K562 (cell line): Measurements from ENCODE around the gene ANKZF1. TPM values are rescaled to one million over a fixed set of nuclear protein-coding genes. Genes with fewer than 3 reads are reported as not detected.

ENCODE experiments used
- ATAC-seq: fragments of 200-7000 bp; cut with Tn5 transposase; 3 replicates; pipeline ENCODE4 v1.9.1; 2020; ENCODE audit warnings: moderate library complexity
- BruUV-seq: library from RNA; stranded (reverse); fragments of 400-500 nt; replicated peaks from 2 replicates; lab custom pipeline; 2021; lab: Mats Ljungman, UMichigan
- CTCF ChIA-PET: fragments of 300-600 bp; formaldehyde crosslinking; extraction: SDS; loops from one replicate; lab custom pipeline; 2021; ENCODE audit warnings: low intra/inter-chr PET ratio; lab: Yijun Ruan, JAX
- POLR2A ChIA-PET: fragments of 300-600, 350-650 bp; sonication (Branson Sonifier 250); formaldehyde crosslinking; extraction: SDS; loops from one replicate; lab custom pipeline; 2021; ENCODE audit warnings: antibody characterized with exemption, inconsistent platforms; lab: Yijun Ruan, JAX
- DNase-seq, 4 experiments: peaks; one replicate each; pipeline versions ENCODE4 v3.0.0 to v3.0.0-alpha.2; 2011 to 2018; ENCODE audit warnings: low spot score in 3 of 4, mixed read lengths in 3 of 4; ENCODE audit errors: extremely low read depth in 1 of 4
- FAIRE-seq: peaks from 2 replicates; lab custom pipeline; 2011; peaks lifted over from hg19 to GRCh38; lab: Jason Lieb, UNC
- H2AFZ ChIP-seq: 2 replicates; pipeline ENCODE4 v1.6.0; 2011; ENCODE audit warnings: low read depth, low read length, control low read depth, inconsistent platforms
- H3K27ac ChIP-seq: fragments of 200-600 bp; 3 replicates; pipeline ENCODE4 v1.8.0; 2011; ENCODE audit warnings: low read depth, mild to moderate bottlenecking, control low read depth, inconsistent platforms, low read length, moderate library complexity, mixed read lengths; ENCODE audit errors: extremely low read depth
- H3K27me3 ChIP-seq, 2 experiments: fragments of 300-600 bp in 1 of 2; 2 replicates in 1 of 2; 3 replicates in 1 of 2; pipeline versions ENCODE4 v1.6.0 to v1.8.0; 2011; ENCODE audit warnings: inconsistent platforms in 2 of 2, low read length in 2 of 2, mild to moderate bottlenecking in 1 of 2, mixed read lengths in 1 of 2, moderate library complexity in 1 of 2; ENCODE audit not compliant: control insufficient read depth in 2 of 2, insufficient read depth in 2 of 2
- H3K36me3 ChIP-seq: fragments of 300-600 bp; 3 replicates; pipeline ENCODE4 v1.8.0; 2011; ENCODE audit warnings: mild to moderate bottlenecking, low read length, inconsistent platforms; ENCODE audit not compliant: control insufficient read depth, insufficient read depth
- H3K4me1 ChIP-seq, 2 experiments: fragments of 200-600 bp in 1 of 2; replicated peaks in 1 of 2; 2 replicates in 1 of 2; 3 replicates in 1 of 2; pipeline versions ENCODE4 v1.5.1 to v1.8.0; 2011; ENCODE audit warnings: inconsistent platforms in 2 of 2, low read length in 2 of 2, mild to moderate bottlenecking in 1 of 2, mixed read lengths in 1 of 2, moderate library complexity in 1 of 2; ENCODE audit not compliant: control insufficient read depth in 2 of 2, insufficient read depth in 2 of 2
- H3K4me2 ChIP-seq: 2 replicates; pipeline ENCODE4 v1.6.1; 2011; ENCODE audit warnings: low read length, control low read depth, inconsistent platforms, mixed read lengths; ENCODE audit not compliant: insufficient read depth
- H3K4me3 ChIP-seq: fragments of 200-600 bp; sonication (generic), shearing (Covaris generic); 2 replicates; pipeline ENCODE4 v1.5.1; 2016; ENCODE audit warnings: control low read depth, inconsistent platforms
- H3K79me2 ChIP-seq: fragments of 200-600 bp; 3 replicates; pipeline ENCODE4 v1.8.0; 2011; ENCODE audit warnings: low read length, inconsistent platforms; ENCODE audit not compliant: control insufficient read depth, insufficient read depth
- H3K9ac ChIP-seq, 2 experiments: 2 replicates each; pipeline versions ENCODE4 v1.6.0 to v1.6.1; 2011; ENCODE audit warnings: low read depth in 2 of 2, low read length in 2 of 2, control low read depth in 1 of 2, inconsistent platforms in 1 of 2, mild to moderate bottlenecking in 1 of 2, mixed read lengths in 1 of 2; ENCODE audit not compliant: insufficient read depth in 1 of 2
- H3K9me1 ChIP-seq: one replicate; pipeline ENCODE4 v1.6.0; 2011; ENCODE audit warnings: inconsistent platforms, mild to moderate bottlenecking, low read length, moderate library complexity; ENCODE audit not compliant: control insufficient read depth, insufficient read depth
- H3K9me3 ChIP-seq: replicated peaks from 2 replicates; pipeline ENCODE4 v1.5.1; 2011; ENCODE audit warnings: low read depth, low read length, inconsistent platforms; ENCODE audit not compliant: control insufficient read depth, insufficient read depth
- H4K20me1 ChIP-seq: replicated peaks from 2 replicates; pipeline ENCODE4 v1.6.1; 2011; ENCODE audit warnings: low read length, inconsistent platforms, mixed read lengths; ENCODE audit not compliant: control insufficient read depth, insufficient read depth
- ASH1L ChIP-seq: fragments of 450-650 bp; IDR thresholded peaks from 2 replicates; pipeline ENCODE4 v1.6.1; 2018; ENCODE audit warnings: borderline replicate concordance, mild to moderate bottlenecking, low read depth; ENCODE audit not compliant: partially characterized antibody
- ATF1 ChIP-seq, 2 experiments: fragments of 450-650 bp in 1 of 2; IDR thresholded peaks; 2 replicates each; pipeline ENCODE4 v1.6.1; 2016; ENCODE audit warnings: missing compliant biosample characterization in 1 of 2, missing genetic modification characterization in 1 of 2
- C11orf30 ChIP-seq: fragments of 450-650 bp; IDR thresholded peaks from 2 replicates; pipeline ENCODE4 v1.6.1; 2016; ENCODE audit warnings: low read depth, mild to moderate bottlenecking
- EGR1 ChIP-seq: fragments of 450-650 bp; conservative IDR thresholded peaks from 2 replicates; pipeline ENCODE4 v1.6.1; 2017; ENCODE audit warnings: mild to moderate bottlenecking
- EWSR1 ChIP-seq: fragments of 450-650 bp; IDR thresholded peaks from 2 replicates; pipeline ENCODE4 v1.6.1; 2018; ENCODE audit warnings: borderline replicate concordance, mild to moderate bottlenecking, low read depth, moderate library complexity; ENCODE audit not compliant: partially characterized antibody
- GTF2E2 ChIP-seq: fragments of 200-800 bp; sonication (Bioruptor generic); IDR thresholded peaks from 2 replicates; pipeline ENCODE4 v1.6.1; 2016; ENCODE audit warnings: missing genetic modification characterization, missing compliant biosample characterization
- HDAC2 ChIP-seq: fragments of 450-650 bp; IDR thresholded peaks from 2 replicates; pipeline ENCODE4 v1.6.1; 2016; ENCODE audit warnings: mild to moderate bottlenecking
- HNRNPLL ChIP-seq: fragments of 200-400 bp; formaldehyde crosslinking; IDR thresholded peaks from 2 replicates; pipeline ENCODE4 v1.6.1; 2017; ENCODE audit warnings: low read length, low read depth, mild to moderate bottlenecking; ENCODE audit not compliant: poor library complexity, severe bottlenecking
- NFYB ChIP-seq: IDR thresholded peaks from 2 replicates; pipeline ENCODE4 v1.6.1; 2011; ENCODE audit warnings: mild to moderate bottlenecking, moderate library complexity; ENCODE audit not compliant: insufficient read length; ENCODE audit errors: extremely low read depth
- SIX5 ChIP-seq, 2 experiments: IDR thresholded peaks; 2 replicates each; pipeline ENCODE4 v1.6.1; 2011; ENCODE audit warnings: low read length in 2 of 2, borderline replicate concordance in 1 of 2, low read depth in 1 of 2, mild to moderate bottlenecking in 1 of 2, moderate library complexity in 1 of 2; ENCODE audit not compliant: insufficient read depth in 1 of 2
- TGIF2 ChIP-seq: sonication (generic); formaldehyde crosslinking; IDR thresholded peaks from 2 replicates; pipeline ENCODE4 v1.8.1; 2022; ENCODE audit warnings: mild to moderate bottlenecking, missing genetic modification reagents, moderate library complexity
- ZNF561 ChIP-seq: fragments of 450-650 bp; formaldehyde crosslinking; conservative IDR thresholded peaks from 2 replicates; pipeline ENCODE4 v1.4.0; 2020; ENCODE audit warnings: mild to moderate bottlenecking, moderate library complexity
- WGBS: fragments of 100-300 bp; shearing (Covaris generic); methylation state at CpG from one replicate; pipeline ENCODE4 v1.1.6; 2016; ENCODE audit warnings: low coverage, mixed read lengths; ENCODE audit not compliant: insufficient coverage; ENCODE audit errors: missing lambda C conversion rate; 5-methylcytosine and 5-hydroxymethylcytosine counted together
- in situ Hi-C: fragments of 300-500 bp; cut with MboI; formaldehyde crosslinking; loops from 4 replicates; pipeline ENCODE4 v1.15.0; 2018; ENCODE audit warnings: inconsistent platforms, mixed read lengths
- intact Hi-C: fragments of 100-400 bp; cut with micrococcal nuclease; formaldehyde crosslinking; loops from 2 replicates; pipeline ENCODE4 v1.14.2; 2022
- polyA plus RNA-seq, 8 experiments: library from polyadenylated mRNA; depleted of rRNA in 4 of 8; stranded (reverse) in 5 of 8; unstranded in 3 of 8; fragments of >200 nt; fragmentation: Nextera tagmentation in 2 of 8; fragmentation: Illumina TruSeq in 1 of 8; extraction: Ambion mirVana in 2 of 8; extraction: Trizol in 1 of 8; gene quantifications; 2 replicates each; pipeline versions ENCODE4 v1.2.1 to v1.2.3, GENCODE V29; 2011 to 2014; ENCODE audit warnings: inconsistent platforms in 1 of 8, missing spikeins in 1 of 8
- total RNA-seq, 7 experiments: library from RNA; depleted of rRNA in 6 of 7; stranded (reverse); fragments of >200 nt in 6 of 7; fragmentation: Illumina TruSeq in 2 of 7; extraction: Trizol in 2 of 7; gene quantifications; 2 replicates each; pipeline versions ENCODE4 v1.2.1 to v1.2.3, GENCODE V29; 2011 to 2021; ENCODE audit warnings: low replicate concordance in 1 of 7
- TF ChIP-seq, protein P1 (sequence below): fragments of 450-650 bp; formaldehyde crosslinking; IDR thresholded peaks from 2 replicates; pipeline ENCODE4 v1.4.0; 2022; ENCODE audit warnings: missing genetic modification characterization
- TF ChIP-seq, protein P2 (sequence below), 3 experiments: IDR thresholded peaks in 2 of 3; conservative IDR thresholded peaks in 1 of 3; 2 replicates each; pipeline ENCODE4 v1.5.1; 2011 to 2012; ENCODE audit warnings: low read length in 3 of 3, mild to moderate bottlenecking in 3 of 3, control low read depth in 2 of 3, improper control_type of control experiment in 1 of 3, inconsistent platforms in 1 of 3, low read depth in 1 of 3, mixed read lengths in 1 of 3, moderate library complexity in 1 of 3; ENCODE audit not compliant: insufficient read depth in 2 of 3

The ANKZF1 gene
- total and polyA plus RNA-seq, 9 of the 15 experiments (the other 6 are each of a cell fraction or from before 2014, with no cell fraction given) = 3.1 to 60.6 (median 31.0) TPM

DNA sequence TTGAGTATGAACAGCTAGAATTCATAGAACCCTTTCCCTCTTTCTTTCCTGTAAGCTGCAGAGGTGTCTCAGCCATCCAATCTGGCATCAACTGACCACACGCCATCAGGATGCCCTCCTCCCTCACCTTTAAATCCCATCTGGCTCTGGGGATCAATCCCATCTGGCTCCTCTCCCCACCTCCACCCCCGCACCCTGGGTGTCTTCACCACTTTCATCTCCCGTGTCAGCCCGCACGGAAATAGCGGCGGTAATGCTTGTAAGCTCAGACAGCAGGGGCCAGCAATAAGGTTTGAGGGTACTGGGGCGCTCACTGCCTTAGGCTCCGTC is 22.9 kb downstream of the ANKZF1 start:
- in situ Hi-C loops = no loop called here
- peak overlapping the region; percentile 71 to 92 for H3K9ac ChIP-seq
- TF ChIP-seq ASH1L (no peak), NFYB (no peak), EGR1 (peak; percentile 83), TGIF2 (no peak), EWSR1 (no peak), HNRNPLL (no peak), ZNF561 (CRISPR knock-in tag) (no peak), SIX5 (IDR thresholded peaks at IDR 0.05; ENCODE audit: borderline replicate concordance in 1 of 2, insufficient read depth in 1 of 2, low read depth in 1 of 2, low read length in 2 of 2) (no peak), HDAC2 (no peak), C11orf30 (no peak), GTF2E2 (tag) (no peak), ATF1 (CRISPR knock-in tag; IDR thresholded peaks at IDR 0.05) (no peak), ATF1 (tag; IDR thresholded peaks at IDR 0.05) (0 out of 2 replicates have a peak, but pooled peaks have one; percentile 3)
- TF ChIP-seq, protein P1, sequence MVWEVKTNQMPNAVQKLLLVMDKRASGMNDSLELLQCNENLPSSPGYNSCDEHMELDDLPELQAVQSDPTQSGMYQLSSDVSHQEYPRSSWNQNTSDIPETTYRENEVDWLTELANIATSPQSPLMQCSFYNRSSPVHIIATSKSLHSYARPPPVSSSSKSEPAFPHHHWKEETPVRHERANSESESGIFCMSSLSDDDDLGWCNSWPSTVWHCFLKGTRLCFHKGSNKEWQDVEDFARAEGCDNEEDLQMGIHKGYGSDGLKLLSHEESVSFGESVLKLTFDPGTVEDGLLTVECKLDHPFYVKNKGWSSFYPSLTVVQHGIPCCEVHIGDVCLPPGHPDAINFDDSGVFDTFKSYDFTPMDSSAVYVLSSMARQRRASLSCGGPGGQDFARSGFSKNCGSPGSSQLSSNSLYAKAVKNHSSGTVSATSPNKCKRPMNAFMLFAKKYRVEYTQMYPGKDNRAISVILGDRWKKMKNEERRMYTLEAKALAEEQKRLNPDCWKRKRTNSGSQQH (CRISPR knock-in tag) = no peak
- TF ChIP-seq, protein P2, sequence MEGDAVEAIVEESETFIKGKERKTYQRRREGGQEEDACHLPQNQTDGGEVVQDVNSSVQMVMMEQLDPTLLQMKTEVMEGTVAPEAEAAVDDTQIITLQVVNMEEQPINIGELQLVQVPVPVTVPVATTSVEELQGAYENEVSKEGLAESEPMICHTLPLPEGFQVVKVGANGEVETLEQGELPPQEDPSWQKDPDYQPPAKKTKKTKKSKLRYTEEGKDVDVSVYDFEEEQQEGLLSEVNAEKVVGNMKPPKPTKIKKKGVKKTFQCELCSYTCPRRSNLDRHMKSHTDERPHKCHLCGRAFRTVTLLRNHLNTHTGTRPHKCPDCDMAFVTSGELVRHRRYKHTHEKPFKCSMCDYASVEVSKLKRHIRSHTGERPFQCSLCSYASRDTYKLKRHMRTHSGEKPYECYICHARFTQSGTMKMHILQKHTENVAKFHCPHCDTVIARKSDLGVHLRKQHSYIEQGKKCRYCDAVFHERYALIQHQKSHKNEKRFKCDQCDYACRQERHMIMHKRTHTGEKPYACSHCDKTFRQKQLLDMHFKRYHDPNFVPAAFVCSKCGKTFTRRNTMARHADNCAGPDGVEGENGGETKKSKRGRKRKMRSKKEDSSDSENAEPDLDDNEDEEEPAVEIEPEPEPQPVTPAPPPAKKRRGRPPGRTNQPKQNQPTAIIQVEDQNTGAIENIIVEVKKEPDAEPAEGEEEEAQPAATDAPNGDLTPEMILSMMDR (IDR thresholded peaks at IDR 0.05 in 2 of 3, conservative IDR thresholded peaks at IDR 0.05 in 1 of 3; ENCODE audit: insufficient read depth in 2 of 3, low read depth in 1 of 3, low read length in 3 of 3) = no peak
- no TSS peak for BruUV-seq
- peaks cover 24% of the 10 kb centered on the region for H3K79me2 ChIP-seq
- ChIA-PET CTCF (no interaction called here), POLR2A (interaction anchor here (0.6 to 1.5 kb wide), 7 partner anchors 9 to 345 kb away, joined by 3 to 7 read pairs (median 4); no protein-coding TSS in a partner anchor)
- H3K9me1 ChIP-seq = no peaks in the 10 kb centered on the region
- intact Hi-C loops = loop anchor here (2.0 kb wide), 1 partner anchor 26 kb away; the partner anchor contains the start of gene DNAJB2
- H3K27me3 ChIP-seq = 0 out of 5 replicates have a peak, but pooled peaks cover 0 to 4% of the 10 kb centered on the region in 2 experiments
- WGBS = 4% methylated on average over 8 of the region's 9 CpGs
- DNase-seq (peak; percentile 13 to 52 (median 31)), ATAC-seq (peak; percentile 5), FAIRE-seq (no peak)
- no peaks in the 10 kb centered on the region for H3K9me3 ChIP-seq
- peak overlapping the region; percentile 82 for H3K4me2 ChIP-seq
- H3K4me3 ChIP-seq = peak overlapping the region; percentile 58
- H3K4me1 ChIP-seq = peaks cover 18 to 47% of the 10 kb centered on the region in 2 experiments; a peak in 4 of 5 replicates
- peak overlapping the region; percentile 77 for H2AFZ ChIP-seq
- peaks cover 46% of the 10 kb centered on the region; the same call in 2 of the 3 replicates for H3K36me3 ChIP-seq
- H3K27ac ChIP-seq = peak overlapping the region; percentile 75
- H4K20me1 ChIP-seq = 0 out of 2 replicates have a peak, but pooled peaks cover 3% of the 10 kb centered on the region
